Measurements from ENCODE around the gene RAVER1.
A peak's percentile ranks its signal among the peaks of the same experiment; 100 is the strongest.

RAVER1 gene

DNA sequence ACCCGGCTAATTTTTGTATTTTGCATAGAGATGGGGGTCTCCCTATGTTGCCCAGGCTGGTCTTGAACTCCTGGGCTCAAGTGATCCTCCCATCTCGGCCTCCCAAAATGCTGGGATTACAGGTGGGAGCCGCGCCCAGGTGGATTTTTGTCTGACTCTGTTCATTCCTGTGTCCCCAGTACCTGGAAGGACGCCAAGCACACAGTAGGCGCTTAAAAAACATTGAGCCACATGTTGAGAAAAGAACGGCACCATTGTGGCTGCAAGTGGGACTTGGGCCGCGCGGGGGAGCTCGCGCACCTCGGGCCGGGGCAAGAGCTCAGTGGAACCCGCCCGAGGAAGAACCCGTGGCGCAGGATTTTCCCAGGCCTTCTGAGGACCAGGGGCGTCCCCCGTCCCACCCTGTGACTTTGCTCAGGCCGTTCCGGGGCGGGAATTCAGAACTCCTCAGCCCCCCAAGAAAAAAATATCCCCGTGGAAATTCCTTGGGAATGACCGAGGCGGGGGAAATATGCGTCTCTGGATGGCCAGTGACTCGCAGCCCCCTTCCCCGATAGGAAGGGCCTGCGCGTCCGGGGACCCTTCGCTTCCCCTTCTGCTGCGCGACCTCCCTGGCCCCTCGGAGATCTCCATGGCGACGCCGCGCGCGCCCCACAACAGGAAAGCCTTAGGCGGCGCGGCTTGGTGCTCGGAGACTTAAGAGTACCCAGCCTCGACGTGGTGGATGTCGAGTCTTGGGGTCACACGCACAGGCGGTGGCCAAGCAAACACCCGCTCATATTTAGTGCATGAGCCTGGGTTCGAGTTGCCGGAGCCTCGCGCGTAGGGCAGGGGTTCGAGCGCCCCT lies 63.8 kb downstream of the RAVER1 start:
- peak; percentile 99 for DNase-seq (ENCODE audit: low read depth)
- peak overlapping the region; percentile 41 for H3K4me3 ChIP-seq (ENCODE audit: low read depth, low read length)
- no peak for TF ChIP-seq MYC (IDR thresholded peaks at IDR 0.05; ENCODE audit: low read depth, low read length)
- TF ChIP-seq, protein P1, sequence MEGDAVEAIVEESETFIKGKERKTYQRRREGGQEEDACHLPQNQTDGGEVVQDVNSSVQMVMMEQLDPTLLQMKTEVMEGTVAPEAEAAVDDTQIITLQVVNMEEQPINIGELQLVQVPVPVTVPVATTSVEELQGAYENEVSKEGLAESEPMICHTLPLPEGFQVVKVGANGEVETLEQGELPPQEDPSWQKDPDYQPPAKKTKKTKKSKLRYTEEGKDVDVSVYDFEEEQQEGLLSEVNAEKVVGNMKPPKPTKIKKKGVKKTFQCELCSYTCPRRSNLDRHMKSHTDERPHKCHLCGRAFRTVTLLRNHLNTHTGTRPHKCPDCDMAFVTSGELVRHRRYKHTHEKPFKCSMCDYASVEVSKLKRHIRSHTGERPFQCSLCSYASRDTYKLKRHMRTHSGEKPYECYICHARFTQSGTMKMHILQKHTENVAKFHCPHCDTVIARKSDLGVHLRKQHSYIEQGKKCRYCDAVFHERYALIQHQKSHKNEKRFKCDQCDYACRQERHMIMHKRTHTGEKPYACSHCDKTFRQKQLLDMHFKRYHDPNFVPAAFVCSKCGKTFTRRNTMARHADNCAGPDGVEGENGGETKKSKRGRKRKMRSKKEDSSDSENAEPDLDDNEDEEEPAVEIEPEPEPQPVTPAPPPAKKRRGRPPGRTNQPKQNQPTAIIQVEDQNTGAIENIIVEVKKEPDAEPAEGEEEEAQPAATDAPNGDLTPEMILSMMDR (IDR thresholded peaks at IDR 0.05; ENCODE audit: low read depth, low read length) = peak; percentile 100

GRCh38 chr19:10268071-10268470 lies 65.3 kb downstream of the RAVER1 start:
- H3K4me3 ChIP-seq (ENCODE audit: low read depth, low read length) = no peak overlapping the region

DNA sequence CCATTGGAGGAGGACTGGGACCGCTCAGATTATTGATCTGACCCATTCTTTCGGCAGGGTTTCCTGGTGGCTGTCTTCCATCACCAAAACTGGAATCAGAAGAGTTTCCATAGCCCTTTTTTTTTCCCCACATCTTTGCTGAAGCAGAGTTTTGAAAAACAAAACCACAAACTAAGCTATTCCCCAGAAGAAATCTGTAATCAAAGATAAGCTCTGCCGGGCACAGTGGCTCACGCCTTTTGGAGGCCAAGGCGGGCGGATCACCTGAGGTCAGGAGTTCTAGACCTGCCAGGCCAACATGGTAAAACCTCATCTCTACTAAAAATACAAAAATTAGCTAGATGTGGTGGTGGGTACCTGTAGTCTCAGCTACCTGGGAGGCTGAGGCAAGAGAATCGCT lies 66.6 kb downstream of the RAVER1 start:
- TF ChIP-seq, protein P2, sequence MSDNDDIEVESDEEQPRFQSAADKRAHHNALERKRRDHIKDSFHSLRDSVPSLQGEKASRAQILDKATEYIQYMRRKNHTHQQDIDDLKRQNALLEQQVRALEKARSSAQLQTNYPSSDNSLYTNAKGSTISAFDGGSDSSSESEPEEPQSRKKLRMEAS (IDR thresholded peaks at IDR 0.05; ENCODE audit: low read depth, low read length) = no peak
- TF ChIP-seq, protein P1 (IDR thresholded peaks at IDR 0.05; ENCODE audit: low read depth, low read length) = no peak
- TF ChIP-seq POLR2A (IDR thresholded peaks at IDR 0.05; ENCODE audit: extremely low read depth, insufficient read length) = no peak
- no peak for TF ChIP-seq MYC (IDR thresholded peaks at IDR 0.05; ENCODE audit: low read depth, low read length)
- H3K4me3 ChIP-seq (ENCODE audit: low read depth, low read length) = no peak overlapping the region
- DNase-seq (ENCODE audit: low read depth) = no peak

More at GRCh38 chr19:10268071-10268470, 65.3 kb downstream of the RAVER1 start:
- DNase-seq (ENCODE audit: low read depth) = peak; percentile 36
- TF ChIP-seq, protein P2 (IDR thresholded peaks at IDR 0.05; ENCODE audit: low read depth, low read length) = no peak

Data from NB4 (cell line).